ENCODE results near the gene PTX3. TPM values are rescaled to one million over a fixed set of nuclear protein-coding genes. Genes with fewer than 3 reads are reported as not detected.

The PTX3 gene
- total RNA-seq: 100 to 1,000 TPM in 3 of 4 donors, 10 to 100 TPM in 1; 12.3 to 727 (median 208) TPM

DNA sequence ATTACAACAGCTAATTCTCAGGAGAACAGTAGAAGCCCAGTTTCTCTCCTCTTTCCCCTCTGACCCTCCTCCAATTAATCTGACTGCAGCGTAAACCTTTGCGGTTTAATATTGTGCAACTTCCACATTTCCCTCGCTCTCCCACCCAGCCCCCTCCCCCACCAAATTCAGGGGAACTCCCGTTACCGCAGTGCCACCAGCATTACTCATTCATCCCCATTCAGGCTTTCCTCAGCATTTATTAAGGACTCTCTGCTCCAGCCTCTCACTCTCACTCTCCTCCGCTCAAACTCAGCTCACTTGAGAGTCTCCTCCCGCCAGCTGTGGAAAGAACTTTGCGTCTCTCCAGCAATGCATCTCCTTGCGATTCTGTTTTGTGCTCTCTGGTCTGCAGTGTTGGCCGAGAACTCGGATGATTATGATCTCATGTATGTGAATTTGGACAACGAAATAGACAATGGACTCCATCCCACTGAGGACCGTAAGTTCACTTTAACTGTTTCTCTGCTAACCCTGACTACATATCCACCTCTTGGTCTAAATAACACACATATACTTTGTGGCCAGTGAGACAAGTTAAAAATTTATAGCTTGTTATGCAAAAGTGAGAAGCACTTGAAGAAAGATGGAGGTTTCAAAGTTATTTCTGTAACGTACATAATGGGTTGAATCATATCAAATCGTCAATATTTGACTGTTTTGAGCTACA, at the start of gene PTX3:
TSS of gene PTX3 (plus strand) at position 268 of the 709 bp plus-strand sequence. CDS start at position 352, 84 bp downstream.
- DNase-seq (ENCODE audit: low spot score): no peak
- TF ChIP-seq, protein P1, sequence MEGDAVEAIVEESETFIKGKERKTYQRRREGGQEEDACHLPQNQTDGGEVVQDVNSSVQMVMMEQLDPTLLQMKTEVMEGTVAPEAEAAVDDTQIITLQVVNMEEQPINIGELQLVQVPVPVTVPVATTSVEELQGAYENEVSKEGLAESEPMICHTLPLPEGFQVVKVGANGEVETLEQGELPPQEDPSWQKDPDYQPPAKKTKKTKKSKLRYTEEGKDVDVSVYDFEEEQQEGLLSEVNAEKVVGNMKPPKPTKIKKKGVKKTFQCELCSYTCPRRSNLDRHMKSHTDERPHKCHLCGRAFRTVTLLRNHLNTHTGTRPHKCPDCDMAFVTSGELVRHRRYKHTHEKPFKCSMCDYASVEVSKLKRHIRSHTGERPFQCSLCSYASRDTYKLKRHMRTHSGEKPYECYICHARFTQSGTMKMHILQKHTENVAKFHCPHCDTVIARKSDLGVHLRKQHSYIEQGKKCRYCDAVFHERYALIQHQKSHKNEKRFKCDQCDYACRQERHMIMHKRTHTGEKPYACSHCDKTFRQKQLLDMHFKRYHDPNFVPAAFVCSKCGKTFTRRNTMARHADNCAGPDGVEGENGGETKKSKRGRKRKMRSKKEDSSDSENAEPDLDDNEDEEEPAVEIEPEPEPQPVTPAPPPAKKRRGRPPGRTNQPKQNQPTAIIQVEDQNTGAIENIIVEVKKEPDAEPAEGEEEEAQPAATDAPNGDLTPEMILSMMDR (IDR thresholded peaks at IDR 0.05): no peak
- ATAC-seq (ENCODE audit: low FRiP score): peak; percentile 66

DNA sequence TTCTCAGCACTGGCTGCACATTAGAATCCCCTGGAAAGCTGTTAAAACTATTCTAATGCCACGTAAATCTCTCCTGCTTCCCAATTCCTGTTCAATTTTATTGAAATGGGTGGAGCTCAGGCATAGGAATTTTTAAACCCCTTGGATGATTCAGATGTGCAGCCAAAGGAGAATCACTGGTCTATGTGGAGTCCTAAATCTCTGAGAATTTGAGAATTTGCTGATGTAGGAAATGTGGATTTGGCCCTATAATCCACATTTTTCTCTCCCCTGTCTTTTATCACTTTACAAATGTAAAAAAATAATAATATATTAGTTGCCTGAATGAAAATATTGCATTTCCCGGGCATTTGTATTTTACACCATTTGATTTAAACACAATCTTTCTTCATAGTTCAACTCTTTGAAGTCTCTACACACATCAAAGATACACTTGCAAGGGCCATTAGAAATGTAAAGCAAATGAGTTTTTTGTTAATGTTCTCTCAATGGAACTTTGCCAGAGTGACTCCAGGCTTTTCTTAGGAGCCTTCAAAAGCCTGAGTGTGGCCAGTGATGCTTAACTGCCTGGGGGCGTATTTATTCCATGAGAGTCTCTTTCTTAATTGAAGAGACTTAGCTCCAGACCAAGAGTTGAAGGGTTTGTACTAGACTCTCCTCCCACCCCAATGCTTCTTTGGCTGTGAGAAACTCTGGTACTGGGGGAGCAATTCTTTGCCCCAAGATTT, 48.8 kb upstream of the PTX3 start:
- ATAC-seq (ENCODE audit: low FRiP score) (no peak), DNase-seq (ENCODE audit: low spot score) (no peak)
- TF ChIP-seq, protein P1 (IDR thresholded peaks at IDR 0.05): no peak

DNA sequence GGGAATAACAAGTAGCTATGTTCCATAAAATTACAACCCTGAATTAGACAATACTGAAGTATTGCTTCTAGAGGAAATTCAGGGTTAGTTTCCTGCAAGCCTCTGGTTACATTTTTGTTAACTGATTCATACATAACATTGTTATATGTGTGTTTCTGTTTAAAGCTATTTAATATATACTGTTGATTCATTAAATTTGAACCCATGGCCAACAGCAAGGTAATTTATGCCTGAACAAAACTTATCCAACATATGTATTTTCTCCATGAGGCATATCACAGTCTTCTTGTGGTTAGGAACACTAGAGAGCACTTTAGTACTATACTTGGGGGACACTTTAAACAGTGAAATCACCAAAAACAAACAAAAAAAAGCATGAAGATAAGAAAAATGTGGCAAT, 47.7 kb upstream of the PTX3 start:
- no peak for ATAC-seq (ENCODE audit: low FRiP score)
- DNase-seq (ENCODE audit: low spot score): no peak
- TF ChIP-seq, protein P1 (IDR thresholded peaks at IDR 0.05): no peak

DNA sequence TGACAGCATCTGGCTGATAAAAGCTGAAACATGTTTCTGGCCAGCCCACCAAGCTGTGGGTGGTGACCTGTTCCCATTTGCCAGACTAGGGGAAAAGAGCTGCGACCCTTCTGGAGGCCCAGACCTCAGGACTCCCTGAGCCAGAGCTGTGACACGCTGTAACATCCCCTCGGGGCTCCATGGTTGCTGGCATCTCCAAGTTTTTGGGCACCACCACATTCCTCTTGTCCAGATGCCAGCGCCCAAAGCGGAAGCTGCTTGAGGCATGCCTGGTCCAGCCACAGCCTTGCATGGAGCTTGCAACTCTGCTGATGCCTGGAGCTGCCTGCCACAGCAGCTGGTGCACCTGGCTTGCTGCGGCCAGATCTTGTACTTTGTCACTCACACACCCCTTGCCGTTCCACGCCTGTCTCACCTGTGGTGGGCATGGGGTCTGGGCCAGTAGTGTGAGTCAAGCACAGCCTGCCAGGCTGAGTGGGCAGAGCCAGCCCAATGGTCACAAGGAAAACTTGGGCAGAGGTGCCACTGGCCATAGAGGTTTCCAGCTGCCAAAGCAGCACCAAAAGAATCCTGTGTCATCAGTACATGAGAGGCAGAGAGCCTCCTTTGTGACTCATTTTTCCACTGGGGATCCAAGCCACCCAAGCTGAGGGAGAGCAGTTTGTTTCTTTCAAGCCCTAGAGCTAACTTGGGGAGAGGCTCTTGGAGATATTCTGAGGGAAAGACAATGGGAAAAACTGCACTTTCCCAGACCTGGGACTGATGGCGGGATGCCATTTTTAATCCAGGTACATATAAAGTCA, 45.7 kb upstream of the PTX3 start:
- TF ChIP-seq, protein P1 (IDR thresholded peaks at IDR 0.05): no peak
- DNase-seq (ENCODE audit: low spot score) (no peak), ATAC-seq (ENCODE audit: low FRiP score) (no peak)

DNA sequence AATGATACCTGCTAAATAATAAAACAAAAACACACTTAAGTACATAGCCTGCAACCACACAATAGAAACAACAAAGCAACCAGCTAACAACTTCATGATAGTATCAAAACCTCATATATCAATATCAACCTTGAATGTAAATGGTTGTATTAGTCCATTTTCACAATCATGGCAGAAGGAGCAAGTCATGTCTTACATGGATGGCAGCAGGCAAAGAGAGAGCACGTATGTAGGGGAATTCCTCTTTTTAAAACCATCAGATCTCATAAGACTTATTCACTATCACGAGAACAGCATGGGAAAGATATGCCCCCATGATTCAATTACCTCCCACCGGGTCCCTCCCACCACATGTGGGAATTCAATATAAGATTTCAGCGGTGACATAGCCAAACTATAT, 44.5 kb upstream of the PTX3 start:
- DNase-seq (ENCODE audit: low spot score) (no peak), ATAC-seq (ENCODE audit: low FRiP score) (no peak)
- TF ChIP-seq, protein P1 (IDR thresholded peaks at IDR 0.05): no peak

DNA sequence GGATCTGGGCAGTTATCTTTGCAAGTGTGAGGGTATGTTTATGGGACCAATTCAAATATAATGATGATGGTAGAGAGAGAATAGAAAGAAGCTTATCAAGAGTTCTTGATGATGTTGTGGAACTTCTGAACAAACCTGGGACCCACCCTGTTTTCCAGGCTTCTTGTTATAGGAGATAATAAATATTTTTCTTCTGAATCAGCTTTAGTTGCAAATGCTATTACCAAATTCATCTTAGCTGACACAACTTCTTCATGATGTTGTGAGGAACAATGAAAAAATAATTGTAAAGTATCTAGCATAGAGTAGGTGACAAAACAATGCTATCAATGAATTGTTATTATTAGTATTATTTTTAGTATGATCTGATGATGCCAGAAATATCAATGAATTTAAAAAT, 43.5 kb upstream of the PTX3 start:
- DNase-seq (ENCODE audit: low spot score) (no peak), ATAC-seq (ENCODE audit: low FRiP score) (no peak)
- TF ChIP-seq, protein P1 (IDR thresholded peaks at IDR 0.05): no peak

All from omental fat pad (tissue), 4 donors.